Activated CD4-positive, alpha-beta T cell treated with anti-CD3 and anti-CD28 coated beads, Interleukin-2, amount 50 U/mL, for 24 hours (primary cell): Measurements from ENCODE around the gene CMTM1.
"Not testable (repeated sequence)": the region's sequence is repeated elsewhere in the genome, so short reads cannot be mapped to it uniquely, and the experiment has no call there.

ENCODE experiments used
- DNase-seq, 2 donors: peaks; one replicate each; pipeline ENCODE4 v3.0.0-alpha.2; 2020; ENCODE audit warnings: low read depth in 1 of 2, low spot score in 1 of 2

CMTM1 gene

DNA sequence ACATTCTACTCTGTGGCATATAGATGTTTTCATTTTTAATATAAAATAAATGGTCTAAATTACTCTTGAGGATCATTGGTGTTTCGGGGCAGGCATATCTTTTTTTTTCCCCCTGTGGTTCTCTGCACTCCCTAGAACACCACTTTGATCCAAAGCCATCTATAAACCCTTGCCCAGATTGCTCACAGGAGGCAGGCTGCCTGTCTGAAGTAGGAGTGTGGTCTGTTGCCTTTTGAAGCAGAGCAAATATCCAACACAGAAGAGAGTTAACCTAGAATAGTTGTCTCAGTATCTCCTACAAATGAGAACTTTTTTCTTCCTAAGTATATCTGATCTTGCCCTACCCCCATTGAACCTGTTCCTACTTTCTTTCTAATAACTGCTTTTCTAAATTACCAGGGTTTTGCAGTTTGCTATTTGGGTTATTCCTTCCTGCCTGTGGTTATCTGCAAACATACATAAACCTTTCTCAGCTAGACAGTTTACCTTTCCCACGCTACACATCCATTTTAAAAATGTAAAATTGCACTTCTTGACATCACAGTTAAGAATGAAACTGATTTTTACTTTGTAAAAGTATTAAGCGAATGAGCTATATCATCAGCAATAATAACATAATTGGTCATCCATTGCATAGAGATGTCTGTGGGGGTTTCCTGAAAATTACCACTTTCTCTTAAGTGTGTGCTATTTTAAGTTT lies 4.7 kb upstream of the CMTM1 start:
- DNase-seq: no peak

DNA sequence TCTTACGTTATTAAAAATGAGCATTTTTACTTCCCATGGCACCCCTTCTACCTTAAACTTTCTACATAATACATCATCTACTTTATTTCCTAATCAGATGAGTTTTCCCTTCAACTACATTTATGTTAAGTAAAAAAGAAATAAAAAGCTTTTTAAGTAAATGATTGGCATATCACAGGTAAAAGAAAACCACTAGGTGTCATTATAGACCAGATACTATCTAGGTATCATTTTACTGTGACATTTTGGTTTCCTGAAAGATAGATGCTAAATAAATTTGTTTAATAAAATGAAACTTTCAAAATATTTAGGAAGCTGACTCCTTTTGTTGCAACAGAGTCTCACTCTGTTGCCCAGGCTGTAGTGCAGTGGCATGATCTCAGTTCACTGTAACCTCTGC lies 3.8 kb upstream of the CMTM1 start:
- no peak for DNase-seq

DNA sequence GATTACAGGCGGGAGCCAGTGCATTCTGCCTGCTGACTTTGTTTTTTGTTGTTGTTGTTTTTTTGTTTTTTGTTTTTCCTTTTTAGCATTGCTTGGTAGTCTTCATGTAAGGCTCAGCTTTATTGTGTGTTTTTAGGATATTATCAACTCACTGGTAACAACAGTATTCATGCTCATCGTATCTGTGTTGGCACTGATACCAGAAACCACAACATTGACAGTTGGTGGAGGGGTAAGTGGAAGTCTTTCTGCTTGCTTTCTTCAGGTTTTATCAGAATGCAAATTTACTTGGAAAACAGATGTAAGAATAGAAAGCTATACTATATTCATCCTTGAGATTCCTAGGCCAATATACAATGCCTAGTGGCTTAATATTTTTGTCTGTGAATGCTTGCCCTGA lies 3.3 kb upstream of the CMTM1 start:
- no peak for DNase-seq

DNA sequence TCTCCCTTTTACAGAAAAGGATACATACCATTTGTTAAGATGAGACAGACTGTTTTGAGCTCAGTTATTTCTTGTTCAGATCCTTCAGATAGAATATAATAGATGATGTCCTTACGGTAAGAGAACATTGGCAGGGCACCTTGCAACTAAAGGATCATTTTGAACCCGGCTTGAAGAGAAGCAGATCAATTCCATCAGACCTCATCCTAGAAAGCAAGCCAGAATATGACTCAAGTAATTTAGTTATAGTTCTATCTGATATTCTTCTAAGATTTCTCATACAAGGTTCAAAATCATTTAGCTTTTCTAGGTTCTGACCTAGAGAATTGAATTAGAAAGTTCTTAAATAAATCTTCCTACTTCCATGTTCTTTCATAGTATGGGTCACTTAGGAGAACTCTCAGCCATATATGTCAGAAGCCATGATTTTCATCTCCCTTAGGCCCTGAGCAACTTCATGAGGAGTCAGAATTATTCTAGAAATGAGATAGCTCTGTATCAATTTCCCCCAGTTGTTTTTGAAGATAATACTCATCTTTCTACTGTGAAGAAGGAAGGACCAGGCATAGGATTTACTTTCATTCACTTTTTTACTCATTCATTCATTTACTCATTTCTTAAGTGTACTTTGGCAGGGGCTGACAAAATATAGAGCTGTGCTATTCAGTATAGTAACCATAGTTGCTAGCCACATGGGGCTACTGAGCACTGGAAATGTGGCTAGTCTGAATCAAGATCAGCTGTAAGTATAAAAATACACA lies 2.5 kb upstream of the CMTM1 start:
- DNase-seq: no peak

DNA sequence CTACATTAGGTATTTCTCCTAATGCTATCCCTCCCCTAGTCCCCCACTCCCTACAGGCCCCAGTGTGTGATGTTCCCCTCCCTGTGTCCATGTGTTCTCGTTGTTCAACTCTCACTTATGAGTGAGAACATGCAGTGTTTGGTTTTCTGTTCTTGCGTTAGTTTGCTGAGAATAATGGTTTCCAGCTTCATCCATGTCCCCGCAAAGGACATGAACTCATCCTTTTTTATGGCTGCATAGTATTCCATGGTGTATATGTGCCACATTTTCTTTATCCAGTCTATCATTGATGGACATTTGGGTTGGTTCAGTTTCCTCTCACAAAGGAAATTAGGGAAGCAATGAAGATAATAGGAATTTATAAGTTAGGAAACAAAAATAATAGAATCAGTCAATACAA lies 1.0 kb downstream of the CMTM1 start:
- DNase-seq: not testable (repeated sequence)

DNA sequence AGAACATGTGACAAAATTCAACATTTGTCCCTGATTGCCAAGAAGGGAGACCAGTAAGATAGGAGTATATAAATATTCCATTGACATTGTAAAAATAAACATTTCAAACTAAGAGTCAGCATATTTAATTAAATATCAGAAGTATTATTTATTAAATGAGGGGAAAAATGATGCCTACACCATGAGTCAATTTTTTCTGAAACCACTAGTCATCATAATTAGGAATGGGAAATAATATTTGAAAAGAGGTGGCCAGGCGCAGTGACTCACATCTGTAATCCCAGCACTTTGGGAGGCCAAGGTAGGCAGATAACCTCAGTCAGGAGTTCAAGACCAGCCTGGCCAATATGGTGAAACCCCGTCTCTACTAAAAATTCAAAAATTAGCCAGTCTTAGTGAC lies 2.1 kb downstream of the CMTM1 start:
- DNase-seq: no peak

DNA sequence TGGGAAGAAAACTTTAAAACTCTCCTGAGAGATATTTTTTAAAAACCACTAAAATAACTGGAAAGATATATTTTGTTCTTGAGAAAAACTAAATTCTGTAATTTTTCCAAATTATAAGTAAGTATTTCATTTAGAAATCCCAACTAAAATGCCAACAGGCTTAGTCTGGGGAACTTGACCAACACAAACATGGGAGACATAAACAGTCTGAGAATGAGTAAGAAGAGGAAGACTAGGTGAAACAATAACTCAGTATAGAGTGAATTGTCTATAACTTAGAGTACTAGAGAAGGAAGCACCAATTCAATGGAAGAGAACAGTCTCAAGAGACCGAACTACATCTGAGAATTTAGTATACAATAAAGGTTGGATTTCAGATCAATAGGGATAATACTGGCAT lies 2.9 kb downstream of the CMTM1 start:
- DNase-seq: no peak

DNA sequence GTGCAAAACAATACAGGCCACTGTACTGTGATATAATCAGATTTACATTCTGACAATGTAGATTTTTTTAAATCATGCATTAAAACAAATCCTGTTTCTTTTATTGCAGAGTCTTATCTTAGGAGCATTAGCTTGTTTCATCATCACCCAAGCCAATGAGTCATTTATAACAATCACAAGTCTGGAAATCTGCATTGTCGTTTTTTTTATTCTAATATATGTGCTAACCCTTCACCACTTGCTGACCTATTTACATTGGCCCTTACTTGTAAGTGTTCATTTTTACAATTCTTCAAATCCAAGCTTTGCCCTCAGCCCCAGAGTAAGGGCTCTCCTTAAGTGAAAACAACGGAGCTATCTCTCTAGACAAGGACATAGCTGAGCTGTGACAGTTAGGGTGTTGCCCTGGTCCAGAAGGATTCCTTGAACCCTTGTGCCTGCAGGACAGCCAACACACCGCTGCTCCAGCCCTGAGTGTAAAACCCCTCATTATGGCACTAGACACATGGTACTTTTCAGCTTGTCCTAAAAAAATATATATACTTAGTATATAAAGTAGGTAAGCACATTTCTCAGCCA lies 3.7 kb downstream of the CMTM1 start:
- no peak for DNase-seq

DNA sequence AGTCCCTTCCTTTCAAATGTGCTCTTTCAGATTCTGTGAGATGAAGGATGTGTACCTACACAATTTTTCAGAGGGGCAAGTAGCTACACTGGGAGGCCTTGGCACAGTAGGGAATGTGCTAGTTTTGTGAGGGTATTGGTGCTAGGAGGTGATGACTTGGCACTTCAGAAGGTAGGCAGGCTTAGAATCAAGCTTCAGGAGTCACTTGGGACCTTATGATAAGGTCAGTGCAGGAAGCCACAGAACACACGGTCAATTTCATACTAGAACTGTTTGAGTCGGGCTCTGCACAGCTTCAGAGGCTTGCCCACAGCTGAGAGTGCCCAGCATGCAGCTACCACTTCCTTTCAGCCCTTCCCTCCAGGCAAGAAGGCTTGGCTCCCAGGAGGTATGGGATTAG lies 6.1 kb downstream of the CMTM1 start:
- DNase-seq: no peak

DNA sequence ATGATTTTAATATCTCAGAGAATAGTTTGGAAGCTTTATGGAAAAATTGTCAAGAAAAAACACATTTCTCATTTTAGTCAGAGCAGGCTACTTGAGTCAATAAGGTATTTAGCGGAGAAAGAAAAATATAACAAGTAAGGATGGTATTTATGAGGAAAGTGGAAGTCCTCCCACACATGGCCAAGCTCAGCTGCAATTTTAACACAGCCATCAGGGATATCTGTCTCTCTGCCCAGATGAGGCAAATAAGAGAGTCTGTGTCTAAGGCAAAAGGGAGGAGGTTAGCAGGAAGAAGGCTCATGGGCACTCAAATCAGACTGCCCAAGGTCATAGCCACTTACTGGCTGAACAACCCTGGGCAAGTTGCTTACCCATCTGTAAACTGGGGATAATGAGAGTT lies 7.8 kb downstream of the CMTM1 start:
- no peak for DNase-seq

DNA sequence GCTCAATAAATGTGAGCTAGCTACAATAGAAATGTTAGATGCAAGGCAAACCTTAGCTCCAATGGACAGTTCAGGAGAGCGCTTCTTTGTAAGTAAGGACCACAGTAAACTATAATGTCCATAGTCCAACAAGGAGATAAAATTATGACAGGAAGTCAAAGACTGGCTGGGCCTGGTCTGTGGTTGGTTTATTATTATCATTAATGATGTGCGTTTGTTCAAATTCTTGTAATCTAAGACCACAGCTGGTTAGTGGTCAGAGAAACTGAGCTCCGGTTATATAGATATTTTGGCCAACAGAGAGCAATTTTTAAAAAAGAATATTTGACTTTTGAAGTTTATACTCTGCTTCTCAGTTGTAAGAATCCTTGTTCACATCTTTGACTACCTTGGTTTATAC lies 8.3 kb downstream of the CMTM1 start:
- no peak for DNase-seq

DNA sequence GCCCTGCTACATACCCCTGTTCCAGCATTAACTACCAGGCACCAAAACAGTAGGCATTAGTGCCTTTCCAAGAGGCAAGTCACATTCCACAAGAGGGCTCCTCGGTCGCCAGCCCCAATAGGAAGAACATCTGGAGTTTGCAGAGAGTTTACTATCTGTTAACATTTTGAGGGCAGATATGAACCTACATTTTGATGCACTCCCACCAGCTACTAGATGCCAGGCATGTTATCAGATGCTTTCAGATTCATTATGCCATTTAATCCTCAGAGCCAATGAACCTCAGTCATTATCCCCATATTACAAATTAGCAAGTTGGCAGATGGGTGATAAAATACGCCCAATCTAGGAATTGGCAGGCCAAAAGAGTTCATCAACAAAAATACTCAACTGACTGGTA lies 8.8 kb downstream of the CMTM1 start:
- no peak for DNase-seq

DNA sequence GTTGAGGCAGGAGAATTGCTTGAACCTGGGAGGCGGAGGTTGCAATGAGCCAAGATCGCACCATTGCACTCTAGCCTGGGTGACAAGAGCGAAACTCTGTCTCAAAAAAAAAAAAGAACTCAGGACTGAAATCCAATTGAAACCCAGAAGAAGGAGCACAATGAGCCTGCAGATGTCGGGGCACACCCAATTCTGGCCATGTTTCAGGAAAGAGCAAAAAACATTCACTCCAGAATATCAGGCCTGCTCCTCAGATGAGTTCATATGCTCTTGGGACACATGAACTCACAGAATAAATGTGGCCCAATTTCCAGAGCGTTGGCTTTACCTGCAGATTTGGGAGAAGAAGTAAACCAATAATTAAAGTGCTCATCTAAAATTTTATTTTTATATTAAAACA lies 10.1 kb downstream of the CMTM1 start:
- no peak for DNase-seq

DNA sequence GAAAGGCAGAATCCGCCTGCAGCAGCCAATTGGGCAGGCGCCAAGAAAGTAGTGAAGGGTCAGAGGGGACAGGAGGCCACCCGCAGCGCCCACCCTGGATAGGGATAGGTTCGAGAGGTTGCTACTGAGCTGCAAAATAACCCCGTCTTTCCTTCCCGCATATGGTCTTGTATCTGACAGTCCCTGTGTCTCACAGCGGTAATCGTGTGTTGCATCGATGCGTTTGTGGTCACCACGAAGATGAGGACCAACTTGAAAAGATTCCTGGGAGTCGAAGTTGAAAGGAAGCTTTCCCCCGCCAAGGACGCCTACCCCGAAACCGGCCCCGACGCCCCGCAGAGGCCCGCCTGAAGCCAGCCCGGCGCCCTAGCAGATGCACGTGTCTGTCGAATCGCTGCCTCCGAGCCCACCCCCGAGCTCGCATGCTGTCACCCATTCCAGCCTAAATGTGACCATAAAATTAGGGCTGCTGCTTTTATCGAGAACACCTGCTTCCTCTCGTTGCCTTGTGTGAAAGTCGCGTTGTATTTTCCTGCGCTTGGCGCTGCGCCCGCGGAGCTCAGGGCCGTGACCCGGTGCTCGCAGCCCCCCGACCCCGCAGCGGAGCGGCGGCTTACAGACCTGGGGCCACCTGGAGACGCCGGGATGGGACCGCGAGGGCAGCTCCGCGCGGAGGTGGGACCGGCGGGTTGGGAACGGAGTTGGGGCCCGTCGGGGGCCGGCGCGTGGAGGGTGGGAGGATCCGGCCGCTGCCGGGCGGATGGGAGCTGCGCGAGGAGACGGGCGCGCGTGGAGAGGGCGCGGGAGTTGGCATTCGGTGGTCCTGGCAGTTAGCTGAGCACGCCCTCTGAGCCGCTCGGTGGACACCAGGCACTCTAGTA lies 12.7 kb downstream of the CMTM1 start, which contains the start of gene CMTM2:
Gene CMTM2, plus strand, starts transcription at position 813 of the 881 bp plus-strand sequence. CDS start 145 bp downstream, outside the sequence.
- DNase-seq: no peak

DNA sequence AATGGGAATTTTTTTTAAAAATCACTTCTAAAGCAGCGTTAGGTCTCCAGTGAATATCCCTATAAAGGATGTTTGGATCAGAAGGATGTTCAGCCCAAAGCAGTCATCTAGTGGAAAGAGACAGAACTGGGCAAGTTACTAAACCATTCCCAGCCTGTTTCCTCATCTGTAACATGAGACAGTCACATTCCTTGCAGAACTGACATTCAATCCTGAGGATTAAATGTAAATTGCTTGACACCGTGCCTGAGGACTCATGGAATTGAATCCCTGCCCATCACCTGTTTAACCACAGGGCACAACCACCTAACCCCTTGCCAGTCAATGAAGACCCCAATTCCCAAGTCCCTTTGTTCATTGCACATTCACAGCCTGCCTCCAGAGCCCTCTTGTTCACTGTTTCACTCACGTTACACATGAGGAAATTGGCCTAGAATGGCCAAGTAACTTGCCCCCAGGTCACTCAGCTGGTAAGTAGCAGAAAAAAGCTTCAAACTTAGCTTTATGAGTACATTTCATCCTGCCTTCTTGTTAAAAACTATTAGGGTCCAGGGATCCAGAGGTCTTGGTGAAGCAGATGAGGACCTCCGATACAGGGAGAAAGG lies 14.5 kb downstream of the CMTM1 start:
- DNase-seq: no peak

DNA sequence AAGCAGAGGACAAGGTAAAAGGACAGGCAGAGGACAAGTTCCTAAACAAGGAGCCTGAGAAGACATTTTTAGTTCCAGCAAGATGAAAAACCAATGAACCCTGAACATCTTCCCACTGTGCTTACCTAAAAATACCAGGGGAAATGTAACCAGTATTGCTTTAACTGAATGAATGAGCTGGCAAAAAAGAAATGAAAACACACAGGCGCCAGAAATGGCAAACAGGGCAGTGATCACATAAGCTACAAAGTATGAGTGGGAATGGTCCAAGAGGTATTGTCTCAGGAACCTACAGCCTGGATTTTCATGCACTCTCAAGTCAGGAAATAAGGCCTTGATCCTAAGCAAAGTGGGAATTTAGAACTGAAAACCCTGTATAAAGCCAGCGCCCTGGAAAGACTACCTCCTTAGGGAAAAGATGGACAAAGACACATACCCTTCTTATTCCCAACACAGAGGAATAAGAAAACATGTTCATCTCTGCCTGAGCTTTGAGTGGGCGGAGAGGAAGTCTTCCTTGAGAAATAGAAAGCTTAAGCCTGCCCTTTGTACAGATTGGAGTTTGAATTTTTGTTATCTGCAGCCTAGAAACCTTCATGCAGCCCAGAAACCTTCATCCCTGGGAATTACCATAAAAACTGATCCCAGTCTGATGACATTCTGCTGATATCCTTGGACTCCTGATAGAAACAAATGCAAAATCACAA lies 15.2 kb downstream of the CMTM1 start:
- no peak for DNase-seq

DNA sequence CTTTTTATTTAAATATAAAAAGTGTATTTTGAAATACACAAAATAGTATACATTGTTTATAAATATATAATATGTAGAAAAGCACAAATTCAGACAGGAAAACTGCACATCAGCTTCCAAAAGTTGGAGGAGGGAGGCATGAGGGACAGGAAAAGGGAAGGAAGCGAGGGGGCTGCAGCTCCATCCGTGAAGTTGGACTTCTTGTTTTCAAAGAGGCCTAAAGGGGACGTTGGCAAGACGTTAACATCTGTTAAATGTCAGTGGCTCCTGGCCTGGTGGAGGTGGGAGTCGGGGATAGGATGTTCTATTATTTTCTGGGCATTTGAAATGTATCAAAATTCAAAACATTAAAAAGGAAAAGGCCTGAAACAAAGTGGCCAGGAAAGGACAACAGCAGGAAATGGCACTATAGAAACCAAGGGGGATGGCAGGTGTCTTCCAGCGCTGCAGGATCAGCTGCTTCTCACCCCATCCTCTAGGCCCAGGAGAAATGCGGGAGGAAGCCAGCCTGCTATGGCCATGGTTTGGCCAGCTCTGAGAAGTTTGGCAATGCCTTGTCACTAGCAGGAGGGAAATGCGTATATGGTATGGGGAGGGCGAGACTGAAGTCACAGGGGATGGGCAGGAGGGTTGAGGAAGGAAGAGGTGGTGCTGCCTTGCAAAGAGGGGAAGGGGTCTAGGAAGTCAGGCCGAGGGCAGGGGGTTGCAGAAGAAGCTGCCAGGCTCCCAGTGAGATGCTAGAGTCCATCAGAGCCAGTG lies 19.4 kb downstream of the CMTM1 start:
- DNase-seq: no peak

DNA sequence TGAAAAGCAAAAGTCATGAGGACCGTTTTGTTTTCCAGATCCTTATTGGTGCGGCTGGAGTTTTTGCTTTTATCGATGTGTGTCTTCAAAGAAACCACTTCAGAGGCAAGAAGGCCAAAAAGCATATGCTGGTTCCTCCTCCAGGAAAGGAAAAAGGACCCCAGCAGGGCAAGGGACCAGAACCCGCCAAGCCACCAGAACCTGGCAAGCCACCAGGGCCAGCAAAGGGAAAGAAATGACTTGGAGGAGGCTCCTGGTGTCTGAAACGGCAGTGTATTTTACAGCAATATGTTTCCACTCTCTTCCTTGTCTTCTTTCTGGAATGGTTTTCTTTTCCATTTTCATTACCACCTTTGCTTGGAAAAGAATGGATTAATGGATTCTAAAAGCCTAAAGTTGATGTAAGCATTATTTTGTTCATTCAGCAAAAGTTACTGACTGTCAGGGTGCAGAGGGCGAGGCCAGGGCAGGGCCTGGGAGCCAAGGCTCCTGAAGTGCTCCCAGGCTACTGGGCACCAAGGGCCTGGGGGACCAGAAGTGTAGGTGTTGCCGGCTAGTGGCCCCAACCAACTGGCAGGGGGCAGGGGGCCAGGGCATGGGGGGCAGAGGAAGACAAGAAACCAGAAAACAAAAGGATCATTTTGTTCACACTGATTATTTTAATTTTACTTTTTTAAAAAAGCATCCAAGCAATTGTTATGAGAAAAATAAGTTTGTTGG lies 21.8 kb downstream of the CMTM1 start:
- no peak for DNase-seq
